ENCODE data around the gene EXOC4.
"Not testable (repeated sequence)": the region's sequence is repeated elsewhere in the genome, so short reads cannot be mapped to it uniquely, and the experiment has no call there.

DNA sequence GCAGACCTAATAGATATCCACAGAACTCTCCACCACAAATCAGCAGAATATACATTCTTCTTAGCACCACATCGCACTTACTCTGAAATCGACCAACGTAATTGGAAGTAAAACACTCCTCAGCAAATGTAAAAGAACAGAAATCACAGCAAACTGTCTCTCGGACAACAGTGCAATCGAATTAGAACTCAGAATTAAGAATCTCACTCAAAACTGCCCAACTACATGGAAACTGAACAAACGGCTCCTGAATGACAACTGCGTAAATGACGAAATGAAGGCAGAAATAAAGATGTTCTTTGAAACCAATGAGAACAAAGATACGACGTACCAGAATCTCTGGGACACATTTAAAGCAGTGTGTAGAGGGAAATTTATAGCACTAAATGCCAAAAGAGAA is 42.1 kb upstream of the EXOC4 start:
- TF ChIP-seq CTCF (conservative IDR thresholded peaks at IDR 0.05; ENCODE audit: low read length); EZH2phosphoT487 (IDR thresholded peaks at IDR 0.05; ENCODE audit: borderline replicate concordance): not testable (repeated sequence)
